Epithelial cell of alveolus of lung (primary cell): Measurements from ENCODE around the gene CD40LG. TPM values are rescaled to one million over a fixed set of nuclear protein-coding genes. Genes with fewer than 3 reads are reported as not detected.

Experiments used
- total RNA-seq: library from RNA; depleted of rRNA; stranded (reverse); fragments of >200 nt; gene quantifications from 2 replicates; pipeline ENCODE4 v1.2.1, GENCODE V29; 2015

CD40LG gene
- not detected in 2 replicates for total RNA-seq

GRCh38 chrX:136647677-136648360 is at the start of gene CD40LG:
CD40LG (plus strand) TSS chrX:136648158; CDS start chrX:136648249, 91 bp downstream.

Other genes starting within 250 kb of the CD40LG start
- not detected in 2 replicates for gene BRS3, start 160.2 kb upstream of the CD40LG start, total RNA-seq
- gene HTATSF1, start 150.6 kb upstream of the CD40LG start, total RNA-seq, result 27.4 and 28.8 TPM in 2 replicates
- gene VGLL1, start 115.9 kb upstream of the CD40LG start, total RNA-seq, result not detected in 2 replicates
- 4.0 and 10.1 TPM in 2 replicates for gene ARHGEF6, start 132.8 kb downstream of the CD40LG start, total RNA-seq
- 213 and 356 TPM in 2 replicates for gene RBMX, start 232.6 kb downstream of the CD40LG start, total RNA-seq